SH-SY5Y (cell line): Measurements from ENCODE around the gene TXNRD1.

Source experiments
- GATA2 ChIP-seq: IDR thresholded peaks from 2 replicates; pipeline ENCODE4 v1.6.1; 2011; ENCODE audit warnings: mild to moderate bottlenecking, low read depth, low read length
- GATA3 ChIP-seq: IDR thresholded peaks from 2 replicates; pipeline ENCODE4 v1.6.1; 2011; ENCODE audit warnings: low read depth, mild to moderate bottlenecking, low read length, moderate library complexity

TXNRD1 gene

DNA sequence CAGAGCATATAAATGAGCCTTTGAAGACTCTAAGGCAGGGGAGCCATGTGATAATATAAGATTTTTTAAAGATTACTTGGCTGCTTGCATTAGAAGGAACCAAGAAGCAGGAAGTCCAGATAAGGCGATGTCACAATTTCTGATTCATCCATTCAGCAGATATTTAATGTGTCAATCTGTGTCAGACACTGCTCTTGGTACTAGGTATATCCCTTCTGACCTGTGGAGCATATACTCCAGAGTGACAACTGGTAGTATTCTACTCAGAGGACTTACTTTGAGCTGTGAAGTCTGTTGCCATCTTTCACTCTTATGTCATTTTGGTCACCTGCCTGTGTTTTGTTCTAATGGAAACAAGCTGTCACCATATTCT lies 98.6 kb downstream of the TXNRD1 start:
- TF ChIP-seq GATA3 (no peak), GATA2 (no peak)

DNA sequence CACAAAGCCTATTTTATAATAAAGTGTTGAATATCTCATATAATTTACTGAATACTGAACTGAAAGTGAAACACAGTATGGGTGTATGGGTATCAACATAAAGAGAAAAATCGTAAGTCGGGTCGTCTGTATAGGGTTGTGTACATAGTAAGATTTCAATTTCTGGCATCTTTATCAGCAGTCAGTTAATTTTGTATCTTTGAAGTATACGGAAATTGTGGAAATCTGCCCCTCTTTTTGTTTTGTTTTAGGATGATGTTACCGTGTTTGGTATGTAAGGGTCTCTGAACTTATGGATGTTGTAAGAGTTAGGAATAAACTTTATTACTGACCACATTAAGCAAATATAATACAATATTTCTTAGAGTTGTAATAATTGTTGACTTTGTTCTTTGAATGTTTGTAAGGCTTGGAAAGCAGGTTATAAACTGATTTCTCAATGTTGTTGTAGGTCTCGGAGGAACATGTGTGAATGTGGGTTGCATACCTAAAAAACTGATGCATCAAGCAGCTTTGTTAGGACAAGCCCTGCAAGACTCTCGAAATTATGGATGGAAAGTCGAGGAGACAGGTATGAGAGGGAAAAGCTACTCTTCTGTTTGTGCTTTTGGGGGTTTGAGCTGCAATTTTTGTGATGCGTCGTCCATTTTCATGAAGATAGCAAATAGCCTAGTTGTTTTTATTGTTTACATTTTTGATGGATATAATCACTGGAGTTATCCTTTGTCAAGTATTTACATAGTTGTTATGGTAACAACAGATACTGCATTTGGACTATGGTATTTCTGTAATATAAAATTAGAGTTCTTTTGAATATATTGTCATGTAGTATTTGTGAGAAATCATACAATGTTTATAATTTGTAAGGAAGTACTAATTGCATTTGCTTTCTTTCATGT lies 100.0 kb downstream of the TXNRD1 start:
- TF ChIP-seq GATA2 (no peak), GATA3 (no peak)

DNA sequence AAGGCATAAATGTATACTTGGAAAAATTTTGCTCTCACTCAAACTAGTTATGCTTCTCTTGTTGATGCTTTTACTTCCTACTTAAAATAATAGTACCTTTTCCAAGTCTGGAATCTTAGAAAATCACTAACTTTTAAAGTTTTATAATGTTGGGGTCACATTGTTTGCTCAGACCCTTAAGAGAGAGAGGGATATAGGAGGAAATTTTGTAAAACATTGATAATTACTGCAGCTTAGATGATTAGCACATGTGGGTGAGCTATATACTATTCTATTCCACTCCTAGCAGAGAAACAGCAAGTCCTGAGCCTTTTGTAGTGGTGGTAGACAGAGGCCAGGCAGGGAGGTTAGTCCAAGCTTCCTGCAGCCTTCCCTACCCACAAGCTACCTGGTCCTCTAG lies 101.4 kb downstream of the TXNRD1 start:
- TF ChIP-seq GATA3 (no peak), GATA2 (no peak)

DNA sequence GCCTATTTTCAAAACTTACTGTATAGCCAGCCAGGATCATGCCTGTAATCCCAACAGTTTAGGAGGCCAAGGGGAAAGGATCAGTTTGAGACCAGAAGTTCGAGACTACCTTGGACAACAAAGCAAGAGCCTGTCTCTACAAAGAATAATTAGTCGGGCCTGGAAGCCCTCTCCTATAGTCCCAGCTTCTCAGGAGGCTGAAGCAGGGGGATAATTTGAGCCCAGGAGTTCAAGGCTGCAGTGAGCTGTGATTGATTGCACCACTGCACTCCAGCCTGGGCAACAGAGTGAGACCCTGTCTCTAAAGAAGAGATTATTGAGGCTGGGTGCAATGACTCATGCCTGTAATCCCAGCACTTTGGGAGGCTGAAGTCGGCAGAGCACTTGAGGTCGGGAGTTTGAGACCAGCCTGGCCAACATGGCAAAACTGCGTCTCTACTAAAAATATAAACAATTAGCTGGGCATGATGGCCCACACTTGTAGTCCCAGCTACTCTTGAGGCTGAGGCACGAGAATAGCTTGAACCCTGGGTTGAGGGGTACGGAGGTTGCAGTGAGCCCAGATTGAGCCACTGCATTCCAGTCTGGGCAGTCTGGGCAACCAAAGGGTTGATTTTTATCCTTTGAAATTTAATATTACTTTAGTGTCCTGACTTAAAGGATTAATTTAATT lies 102.1 kb downstream of the TXNRD1 start:
- TF ChIP-seq GATA2 (no peak), GATA3 (no peak)

DNA sequence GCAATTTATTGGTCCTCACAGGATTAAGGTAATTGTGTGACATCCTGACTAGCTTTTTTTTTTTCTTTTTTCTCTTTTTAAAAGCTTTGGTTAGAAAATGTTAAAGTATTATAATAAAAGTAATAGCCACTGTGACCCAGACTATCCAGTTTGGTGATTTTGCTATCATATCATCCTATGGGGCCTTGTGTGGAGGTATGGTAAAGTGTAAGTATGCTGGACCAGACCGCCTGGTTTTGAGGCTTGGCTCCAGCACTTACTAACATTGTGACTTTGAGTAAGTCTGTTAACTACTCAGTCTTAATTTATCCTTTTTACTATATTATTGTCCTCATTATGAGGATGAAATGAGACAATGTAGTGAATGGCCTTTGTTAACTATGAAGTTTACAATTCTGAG lies 103.4 kb downstream of the TXNRD1 start:
- no peak for TF ChIP-seq GATA3
- TF ChIP-seq GATA2: no peak

DNA sequence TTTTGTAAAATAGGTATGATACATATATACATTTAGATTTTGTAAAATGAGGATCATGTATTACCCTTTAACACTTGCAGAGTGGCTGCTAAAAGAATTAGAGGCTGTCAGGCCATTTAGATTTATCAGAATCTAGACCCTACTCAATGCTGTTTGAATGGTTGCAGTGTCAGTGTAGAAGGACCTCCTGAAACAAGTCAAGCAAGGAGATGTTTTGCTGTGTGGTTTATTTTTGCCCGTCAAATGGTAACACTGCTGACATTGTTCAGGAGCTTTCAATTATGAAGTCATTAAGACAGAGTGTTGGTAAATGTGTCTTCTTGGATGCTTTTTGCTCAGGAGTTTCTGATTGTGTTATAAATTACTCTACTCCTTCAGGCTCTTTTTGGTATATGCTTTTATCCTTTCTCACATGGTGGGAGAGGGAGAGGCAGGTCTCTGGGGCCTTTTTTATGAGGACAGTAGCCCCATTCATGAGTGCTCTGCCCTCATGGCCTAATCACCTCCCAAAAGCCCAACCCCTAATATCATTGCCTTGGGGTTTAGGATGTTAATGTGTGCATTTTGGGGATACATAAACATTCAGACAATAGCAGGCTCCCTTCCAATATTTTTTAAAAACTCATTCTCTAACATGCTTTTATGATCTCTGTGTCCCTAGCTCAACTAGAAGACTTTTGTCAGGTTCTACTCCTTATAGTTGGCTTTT lies 104.5 kb downstream of the TXNRD1 start:
- TF ChIP-seq GATA2 (no peak), GATA3 (no peak)

DNA sequence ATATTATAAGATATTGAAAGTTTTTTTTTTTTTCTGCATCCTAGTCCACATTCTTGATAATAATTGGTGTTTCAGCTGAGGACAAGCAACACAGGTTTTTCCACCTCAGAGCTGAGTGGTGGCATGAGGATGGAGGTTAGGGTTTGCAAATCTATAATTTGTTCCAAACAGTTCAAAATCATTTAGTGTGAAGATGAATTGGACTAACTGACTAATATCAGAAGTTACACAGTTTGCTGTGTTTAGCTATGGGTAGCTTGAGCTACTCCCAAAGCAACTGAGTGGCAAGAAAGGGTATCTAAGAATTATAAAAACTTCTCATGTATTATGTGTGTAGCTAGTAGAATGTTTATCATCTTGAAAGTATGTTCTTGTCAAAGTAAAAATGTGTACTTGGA lies 105.0 kb downstream of the TXNRD1 start:
- TF ChIP-seq GATA3 (no peak), GATA2 (no peak)

DNA sequence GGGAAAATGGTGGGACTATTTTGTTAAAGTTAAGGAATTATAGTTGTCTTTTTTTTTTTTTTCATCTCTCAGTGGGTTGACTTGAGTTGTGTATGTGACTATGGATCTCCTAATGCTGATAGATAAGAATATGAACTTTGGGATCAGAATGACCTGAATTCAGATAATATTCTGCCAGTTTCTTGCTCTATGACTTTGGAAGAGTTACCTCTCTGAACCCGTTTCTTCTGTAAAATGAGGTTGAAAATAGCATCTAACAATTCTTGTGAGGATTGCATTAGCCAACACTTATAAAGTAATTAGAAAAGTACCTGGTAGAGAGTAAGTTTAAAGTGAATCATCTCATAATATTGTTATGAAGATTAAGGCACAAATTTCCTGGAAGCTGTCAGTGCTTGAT lies 106.4 kb downstream of the TXNRD1 start:
- TF ChIP-seq GATA2 (no peak), GATA3 (no peak)

DNA sequence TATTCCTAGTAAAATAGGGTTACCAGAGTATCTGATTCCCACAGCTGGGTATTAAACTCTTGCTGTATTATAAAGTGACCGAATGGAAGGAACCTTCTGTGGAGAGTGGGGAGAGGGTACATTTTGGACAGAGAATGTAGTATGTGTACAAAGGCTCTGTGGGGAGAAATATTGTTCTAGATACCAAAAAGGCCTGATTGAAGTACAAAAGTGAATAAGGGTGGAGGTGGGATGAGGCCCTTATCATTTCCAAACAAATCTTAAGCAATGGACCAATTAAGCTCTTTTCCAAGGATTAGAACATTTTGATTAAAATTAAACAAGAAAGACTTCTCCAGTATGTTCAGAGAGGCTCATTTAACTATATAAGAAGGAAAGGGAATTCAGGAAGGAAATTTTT lies 108.3 kb downstream of the TXNRD1 start:
- no peak for TF ChIP-seq GATA3
- TF ChIP-seq GATA2: no peak

DNA sequence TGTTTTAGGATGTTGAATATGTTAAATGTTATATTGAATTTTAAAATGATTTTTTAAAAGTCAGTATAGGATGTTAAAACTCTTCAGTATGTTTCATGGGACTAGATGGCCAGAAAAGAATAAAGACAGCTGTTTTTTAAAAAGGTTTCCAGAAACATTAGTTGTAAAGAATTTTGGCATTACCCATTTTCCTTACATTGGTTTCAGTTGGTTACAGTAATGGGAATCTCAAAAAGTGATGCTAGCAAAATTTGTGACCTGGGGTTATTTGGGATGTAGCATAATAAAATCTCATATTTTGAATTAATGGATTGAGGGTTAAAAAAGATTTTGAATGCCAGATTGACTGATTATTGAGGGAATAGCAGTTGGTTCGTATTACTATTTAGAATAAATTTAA lies 113.2 kb downstream of the TXNRD1 start:
- TF ChIP-seq GATA3: no peak
- TF ChIP-seq GATA2: no peak

DNA sequence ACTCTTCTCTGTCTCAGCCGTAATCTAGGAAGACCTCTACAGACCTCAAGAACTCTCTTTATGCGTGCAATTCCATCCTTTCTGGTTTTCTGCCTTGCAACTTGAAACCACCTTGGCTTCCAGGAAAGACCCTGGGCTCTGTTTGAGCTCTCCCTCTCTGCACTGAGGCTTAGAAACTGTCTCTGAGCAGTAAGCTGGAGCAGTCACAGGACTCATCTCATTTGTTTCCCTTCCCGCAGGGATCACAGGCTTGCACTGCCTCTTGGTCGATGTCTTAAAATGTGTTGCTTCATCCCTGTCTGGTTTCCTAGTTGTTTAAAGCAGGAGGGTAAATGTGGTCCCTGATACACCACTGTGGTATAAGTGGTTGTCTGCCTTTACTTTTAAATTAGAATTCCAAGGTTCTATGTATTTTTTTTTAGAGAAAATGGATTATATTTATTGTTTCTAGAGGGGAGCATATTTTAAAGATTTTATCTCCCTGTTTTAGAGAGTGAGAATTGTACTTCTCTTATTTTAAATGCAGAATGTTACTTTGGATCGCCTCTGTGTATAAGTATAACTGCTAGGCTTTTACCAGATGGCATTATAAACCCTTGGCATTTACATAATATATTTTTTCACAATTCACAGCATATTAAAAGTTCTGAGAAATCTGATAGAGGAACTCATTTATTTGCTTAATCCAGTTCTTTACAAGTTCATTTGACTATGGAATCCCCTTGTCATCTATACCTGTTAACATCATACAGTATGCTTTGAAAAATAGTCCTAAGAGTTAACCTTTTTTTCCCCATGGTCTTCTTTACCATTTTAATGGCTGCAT lies 114.3 kb downstream of the TXNRD1 start:
- no peak for TF ChIP-seq GATA3
- no peak for TF ChIP-seq GATA2

DNA sequence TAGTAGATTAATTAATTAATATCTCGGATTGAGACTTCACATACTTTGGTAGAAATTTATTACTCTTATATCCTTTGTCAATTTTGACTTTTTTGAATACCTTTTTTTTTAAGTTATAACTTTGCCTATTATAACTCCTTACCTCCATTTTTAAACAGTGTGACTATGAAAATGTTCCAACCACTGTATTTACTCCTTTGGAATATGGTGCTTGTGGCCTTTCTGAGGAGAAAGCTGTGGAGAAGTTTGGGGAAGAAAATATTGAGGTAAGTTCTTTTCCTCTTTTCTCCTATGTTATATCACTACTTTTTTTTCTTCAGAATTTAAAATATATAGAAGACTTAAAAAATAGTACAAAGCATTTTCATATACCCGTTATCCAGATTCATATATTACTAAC lies 115.8 kb downstream of the TXNRD1 start:
- TF ChIP-seq GATA3 (no peak), GATA2 (no peak)

DNA sequence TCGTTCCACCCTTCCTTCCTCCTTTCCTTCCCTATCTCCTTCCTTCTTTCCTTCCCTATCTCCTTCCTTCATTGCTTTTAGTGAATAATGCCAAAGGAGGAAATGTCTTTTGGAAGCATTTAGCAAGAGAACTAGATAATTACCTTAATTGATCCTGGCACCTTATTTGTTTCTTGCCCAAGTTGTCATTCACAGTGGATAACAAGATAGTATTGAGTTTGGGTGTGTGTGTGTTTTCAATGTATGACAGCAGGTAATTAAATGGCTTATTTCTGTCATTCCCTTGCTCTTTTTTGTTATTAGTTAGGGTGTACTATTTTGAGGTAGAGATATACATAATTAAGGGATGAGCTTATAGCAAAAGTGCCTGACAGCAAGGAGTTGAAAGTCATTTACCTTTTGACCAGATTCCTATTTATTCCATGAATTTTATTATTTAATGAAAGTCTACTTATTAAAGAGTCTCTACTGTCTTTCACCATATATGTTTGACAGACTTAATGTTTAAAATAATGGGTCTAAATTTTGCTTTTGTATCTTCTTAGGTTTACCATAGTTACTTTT lies 118.2 kb downstream of the TXNRD1 start:
- TF ChIP-seq GATA3 (no peak), GATA2 (no peak)
